ENCODE data around the gene LRCH1. TPM values are rescaled to one million over a fixed set of nuclear protein-coding genes. Genes with fewer than 3 reads are reported as not detected.

LRCH1 gene
- polyA plus RNA-seq, 1 experiment: 8.3 TPM

DNA sequence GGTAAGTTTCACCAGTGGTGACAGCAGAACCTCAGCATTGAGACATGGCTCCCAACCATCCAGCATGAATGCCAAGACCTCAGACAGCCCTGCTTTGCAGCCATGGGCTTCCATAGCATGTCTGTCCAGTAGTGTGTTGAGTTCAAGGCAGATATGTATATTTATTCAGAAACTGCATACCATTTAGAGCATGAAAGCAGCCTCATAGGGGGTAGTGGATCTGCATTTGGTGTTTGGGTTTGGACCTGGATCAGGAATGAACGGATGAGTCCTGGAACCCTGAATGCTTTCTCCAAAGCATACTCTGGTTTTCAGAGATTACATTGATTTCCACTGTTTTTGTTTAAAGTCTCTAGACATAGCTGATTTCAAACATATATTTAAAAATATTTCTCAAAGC is 129.7 kb downstream of the LRCH1 start:
- TF ChIP-seq, protein P1, sequence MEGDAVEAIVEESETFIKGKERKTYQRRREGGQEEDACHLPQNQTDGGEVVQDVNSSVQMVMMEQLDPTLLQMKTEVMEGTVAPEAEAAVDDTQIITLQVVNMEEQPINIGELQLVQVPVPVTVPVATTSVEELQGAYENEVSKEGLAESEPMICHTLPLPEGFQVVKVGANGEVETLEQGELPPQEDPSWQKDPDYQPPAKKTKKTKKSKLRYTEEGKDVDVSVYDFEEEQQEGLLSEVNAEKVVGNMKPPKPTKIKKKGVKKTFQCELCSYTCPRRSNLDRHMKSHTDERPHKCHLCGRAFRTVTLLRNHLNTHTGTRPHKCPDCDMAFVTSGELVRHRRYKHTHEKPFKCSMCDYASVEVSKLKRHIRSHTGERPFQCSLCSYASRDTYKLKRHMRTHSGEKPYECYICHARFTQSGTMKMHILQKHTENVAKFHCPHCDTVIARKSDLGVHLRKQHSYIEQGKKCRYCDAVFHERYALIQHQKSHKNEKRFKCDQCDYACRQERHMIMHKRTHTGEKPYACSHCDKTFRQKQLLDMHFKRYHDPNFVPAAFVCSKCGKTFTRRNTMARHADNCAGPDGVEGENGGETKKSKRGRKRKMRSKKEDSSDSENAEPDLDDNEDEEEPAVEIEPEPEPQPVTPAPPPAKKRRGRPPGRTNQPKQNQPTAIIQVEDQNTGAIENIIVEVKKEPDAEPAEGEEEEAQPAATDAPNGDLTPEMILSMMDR (IDR thresholded peaks at IDR 0.05; ENCODE audit: insufficient read depth, low read depth, low read length): no peak
- Histone ChIP-seq H3K27me3 (ENCODE audit: control insufficient read depth, insufficient read depth, low read length) (no peaks in the 10 kb centered on the region), H3K36me3 (ENCODE audit: control insufficient read depth, insufficient read depth, low read length) (no peaks in the 10 kb centered on the region), H3K4me3 (ENCODE audit: low read depth, low read length) (no peak overlapping the region)
- POLR2A ChIA-PET: no interaction called here
- CTCF ChIA-PET: no interaction called here
- no peak for DNase-seq (ENCODE audit: low read depth)

DNA sequence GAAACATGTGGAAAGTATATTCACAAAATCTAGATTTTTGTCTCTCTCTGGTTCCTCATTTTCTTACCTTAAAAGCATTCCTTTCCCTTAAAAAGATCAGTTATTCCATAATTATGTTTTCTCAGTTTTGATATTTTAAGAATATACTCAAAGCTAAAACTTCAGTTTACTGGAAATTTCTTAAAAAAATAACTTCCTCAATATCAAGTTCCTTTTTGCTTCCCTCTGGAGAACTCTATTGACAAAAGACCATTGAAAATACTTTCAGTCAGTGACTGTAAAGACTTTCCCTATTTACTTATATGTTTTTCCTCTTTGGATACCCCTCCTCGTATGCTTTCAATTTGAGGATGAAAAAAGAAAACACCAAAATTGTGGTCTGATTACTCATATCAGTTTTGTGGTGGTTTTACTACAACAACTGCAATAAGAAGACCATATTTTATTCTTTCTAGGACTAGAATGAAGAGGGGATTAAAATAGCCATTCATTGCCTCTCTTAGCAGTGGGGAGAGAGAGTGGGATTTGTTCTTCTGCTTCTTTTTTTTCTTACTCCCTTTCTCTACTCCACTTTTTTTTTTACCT is 130.8 kb downstream of the LRCH1 start:
- TF ChIP-seq, protein P1 (IDR thresholded peaks at IDR 0.05; ENCODE audit: insufficient read depth, low read depth, low read length): no peak
- DNase-seq (ENCODE audit: low read depth): no peak
- Histone ChIP-seq H3K36me3 (ENCODE audit: control insufficient read depth, insufficient read depth, low read length) (no peaks in the 10 kb centered on the region), H3K27me3 (ENCODE audit: control insufficient read depth, insufficient read depth, low read length) (no peaks in the 10 kb centered on the region), H3K4me3 (ENCODE audit: low read depth, low read length) (no peak overlapping the region)
- CTCF ChIA-PET: no interaction called here
- POLR2A ChIA-PET: no interaction called here

DNA sequence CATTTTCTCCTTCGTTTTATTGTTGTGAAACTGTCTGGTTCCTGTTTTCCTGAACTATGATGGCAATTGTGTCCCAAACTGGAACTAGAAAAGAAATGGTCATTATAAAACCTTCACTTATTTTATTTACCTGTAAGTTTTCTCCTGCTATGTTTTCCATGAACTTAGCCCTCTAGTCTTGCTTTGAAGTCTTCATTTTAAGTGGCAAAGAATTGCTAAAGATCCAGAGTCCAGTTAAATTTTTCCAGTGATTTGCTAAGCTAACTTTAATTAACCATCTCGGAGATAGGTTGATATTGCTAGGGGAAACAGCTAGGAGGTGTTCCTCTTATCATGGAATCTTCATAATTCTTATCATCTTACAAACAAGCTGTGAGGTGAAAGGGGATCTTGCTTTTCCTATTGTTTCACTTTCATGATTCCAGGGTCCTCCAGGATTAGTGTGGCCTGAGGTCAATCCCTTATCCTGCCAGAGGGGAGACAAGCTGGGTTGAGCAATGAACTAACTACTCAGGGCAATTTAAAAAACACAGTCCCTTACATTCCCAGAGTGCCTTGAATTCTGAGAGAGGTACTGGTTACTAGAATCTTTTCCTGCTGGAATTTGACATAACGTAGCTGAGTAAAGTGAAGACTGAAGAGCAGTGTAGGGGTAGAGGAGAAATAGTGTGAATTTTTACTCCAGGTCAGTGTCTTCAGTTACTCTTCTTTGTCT is 131.5 kb downstream of the LRCH1 start:
- ChIA-PET CTCF (interaction anchor here (1.1 kb wide), 1 partner anchor 191 kb away, joined by 3 read pairs; no protein-coding TSS in a partner anchor), POLR2A (no interaction called here)
- Histone ChIP-seq H3K36me3 (ENCODE audit: control insufficient read depth, insufficient read depth, low read length) (no peaks in the 10 kb centered on the region), H3K4me3 (ENCODE audit: low read depth, low read length) (no peak overlapping the region), H3K27me3 (ENCODE audit: control insufficient read depth, insufficient read depth, low read length) (no peaks in the 10 kb centered on the region)
- TF ChIP-seq, protein P1 (IDR thresholded peaks at IDR 0.05; ENCODE audit: insufficient read depth, low read depth, low read length): no peak
- no peak for DNase-seq (ENCODE audit: low read depth)

DNA sequence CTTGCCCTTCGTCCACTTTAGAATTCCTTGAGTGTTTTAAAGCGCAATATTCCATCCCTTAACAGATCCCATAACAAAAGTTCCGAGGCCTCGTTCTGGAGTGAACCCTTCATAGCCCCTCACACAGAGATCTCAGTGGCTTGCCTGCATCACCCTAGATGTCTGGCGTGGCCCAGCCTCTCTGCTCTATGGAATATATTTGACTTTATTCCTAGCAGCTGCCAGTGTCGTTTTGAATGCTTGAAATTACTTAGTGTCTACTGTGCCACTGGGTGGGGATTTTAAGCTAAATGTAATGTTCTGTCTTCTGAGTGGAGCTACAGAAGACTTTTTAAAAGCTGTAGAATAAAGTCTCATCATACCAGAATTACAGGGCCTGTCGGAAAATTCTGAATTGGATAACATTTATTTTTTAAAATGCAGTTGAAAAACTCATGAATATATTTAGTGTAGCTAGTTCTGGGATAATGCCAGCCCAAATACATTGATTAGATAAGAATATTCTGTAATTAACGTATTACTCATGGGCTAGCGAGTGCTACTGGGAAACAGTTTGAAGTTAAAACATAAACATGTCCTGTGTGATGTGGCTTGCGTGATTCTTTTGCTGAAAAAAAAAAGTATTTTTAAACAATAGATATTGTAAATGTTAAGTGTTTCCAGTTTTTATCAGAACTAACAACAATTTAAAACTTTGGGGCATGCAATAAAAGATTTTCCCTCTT is 132.2 kb downstream of the LRCH1 start:
- POLR2A ChIA-PET: interaction anchor here (0.6 kb wide), 1 partner anchor 184 kb away, joined by 3 read pairs; no protein-coding TSS in a partner anchor
- H3K27me3 ChIP-seq (ENCODE audit: control insufficient read depth, insufficient read depth, low read length): no peaks in the 10 kb centered on the region
- TF ChIP-seq, protein P1 (IDR thresholded peaks at IDR 0.05; ENCODE audit: insufficient read depth, low read depth, low read length): no peak
- no peak overlapping the region for H3K4me3 ChIP-seq (ENCODE audit: low read depth, low read length)
- DNase-seq (ENCODE audit: low read depth): no peak
- no peaks in the 10 kb centered on the region for H3K36me3 ChIP-seq (ENCODE audit: control insufficient read depth, insufficient read depth, low read length)
- CTCF ChIA-PET: interaction anchor here (1.1 kb wide), 1 partner anchor 191 kb away, joined by 3 read pairs; no protein-coding TSS in a partner anchor

DNA sequence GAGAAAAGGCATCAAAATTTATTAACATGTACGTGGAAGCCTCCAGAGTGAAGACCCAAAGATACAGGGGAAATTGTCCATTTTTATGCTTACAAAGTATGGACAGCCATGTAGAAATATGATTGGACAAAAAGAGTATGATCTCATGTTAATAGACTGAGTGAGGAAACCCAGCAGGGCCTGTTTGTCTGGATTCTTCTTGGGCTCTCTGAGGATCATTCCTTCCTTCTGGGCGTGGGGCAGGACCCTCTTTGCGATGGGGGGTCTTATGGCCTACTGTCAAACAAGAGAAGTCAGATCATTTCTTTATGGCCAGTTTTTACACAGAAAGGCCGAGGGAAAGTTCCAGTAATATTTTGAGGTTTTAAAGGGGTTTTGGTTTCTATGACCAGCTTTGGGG is 133.2 kb downstream of the LRCH1 start:
- Histone ChIP-seq H3K4me3 (ENCODE audit: low read depth, low read length) (no peak overlapping the region), H3K27me3 (ENCODE audit: control insufficient read depth, insufficient read depth, low read length) (no peaks in the 10 kb centered on the region), H3K36me3 (ENCODE audit: control insufficient read depth, insufficient read depth, low read length) (no peaks in the 10 kb centered on the region)
- no peak for DNase-seq (ENCODE audit: low read depth)
- CTCF ChIA-PET: no interaction called here
- TF ChIP-seq, protein P1 (IDR thresholded peaks at IDR 0.05; ENCODE audit: insufficient read depth, low read depth, low read length): no peak
- POLR2A ChIA-PET: no interaction called here

Measured in BJ (cell line).